LNCaP clone FGC (cell line): ENCODE data around the gene ERFE.

Experiments used
- DNase-seq: peaks from one replicate; pipeline ENCODE4 v3.0.0-alpha.2; 2011; ENCODE audit warnings: low read depth
- H3K4me3 ChIP-seq: 2 replicates; pipeline ENCODE4 v1.5.1; 2011; ENCODE audit warnings: mild to moderate bottlenecking, low read depth, low read length, control low read depth
- TF ChIP-seq, protein P1 (sequence below): IDR thresholded peaks from 2 replicates; pipeline ENCODE4 v1.5.1; 2012; ENCODE audit warnings: mild to moderate bottlenecking; ENCODE audit not compliant: control insufficient read depth, insufficient read depth; ENCODE audit errors: extremely low read depth

The ERFE gene

DNA sequence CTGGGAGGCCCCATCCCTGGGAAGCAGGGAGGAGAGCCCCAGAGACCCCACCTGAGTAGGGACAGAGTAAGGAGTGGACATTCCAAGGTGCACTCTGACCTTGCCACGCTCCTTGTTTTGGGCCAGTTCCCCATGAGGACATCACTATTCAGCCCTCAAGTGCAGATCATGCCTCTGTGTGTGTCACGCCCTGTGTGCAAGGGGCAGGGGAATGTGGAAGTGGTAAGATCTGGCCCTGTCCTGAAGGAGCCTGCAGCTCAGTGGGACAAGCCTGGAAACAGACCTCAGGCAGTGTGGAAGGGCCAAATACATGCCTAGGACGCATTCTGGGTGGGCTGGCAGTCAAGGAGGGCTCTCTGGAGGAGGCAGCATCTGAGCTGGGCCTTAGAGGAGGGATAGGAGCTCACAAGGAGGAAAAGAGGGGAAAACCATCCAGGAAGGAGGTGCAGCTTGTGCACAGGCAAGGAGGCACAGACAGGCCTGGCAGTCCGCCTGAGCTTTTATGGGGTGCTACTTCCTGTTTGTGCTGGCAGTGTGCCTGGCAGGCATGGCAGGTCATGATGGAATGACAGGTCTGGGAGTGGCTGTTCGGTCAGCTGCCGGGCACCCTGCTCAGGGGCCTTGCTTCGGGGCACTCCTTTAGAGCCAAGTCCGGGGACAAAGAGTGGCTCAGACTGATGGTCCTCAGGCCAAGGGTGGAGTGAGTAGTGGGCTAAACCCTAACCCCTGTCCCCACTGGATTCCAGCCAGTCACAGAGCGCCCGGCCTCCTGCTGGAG lies 17.0 kb upstream of the ERFE start:
- peak; percentile 78 for DNase-seq

DNA sequence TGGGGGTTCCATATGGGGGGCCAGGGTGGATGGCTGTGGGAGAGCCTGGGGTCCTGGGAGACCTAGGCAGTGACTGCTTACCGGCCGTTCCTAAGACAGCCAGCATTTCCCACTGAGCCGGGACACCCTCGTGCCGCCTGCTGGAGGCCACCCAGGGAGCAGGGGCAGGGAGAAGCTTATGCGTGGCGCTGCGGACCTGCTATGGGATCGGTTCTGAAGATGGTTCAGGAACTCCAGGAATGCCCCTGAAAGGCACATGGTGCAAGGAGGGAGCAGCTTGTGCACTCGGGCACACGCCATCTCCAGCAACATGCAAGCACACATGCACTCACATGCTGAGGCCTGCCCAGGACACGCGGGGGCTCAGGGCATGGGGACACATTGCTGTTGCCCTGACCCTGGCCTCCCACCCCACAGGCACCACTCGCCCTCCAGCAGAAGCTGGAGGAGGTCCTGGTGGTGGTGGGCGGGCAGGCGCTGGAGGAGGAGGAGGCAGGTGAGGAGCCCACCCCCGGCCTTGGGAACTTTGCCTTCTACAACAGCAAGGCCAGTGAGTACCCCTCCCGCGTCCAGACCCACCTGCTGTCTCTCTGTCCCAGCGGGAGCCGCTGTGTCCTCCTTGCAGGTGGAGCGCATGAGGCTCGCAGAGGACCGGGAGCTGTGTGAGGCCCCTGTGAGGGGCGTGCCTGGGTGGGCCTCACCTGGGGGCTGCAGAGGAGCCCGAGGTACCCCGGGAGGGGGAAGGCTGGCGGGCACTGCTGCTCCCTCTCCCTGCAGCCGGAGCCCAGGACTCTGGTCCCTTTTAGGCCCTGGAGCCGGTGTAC lies 16.2 kb upstream of the ERFE start:
- DNase-seq, result no peak
- no peak overlapping the region for H3K4me3 ChIP-seq
- TF ChIP-seq, protein P1, sequence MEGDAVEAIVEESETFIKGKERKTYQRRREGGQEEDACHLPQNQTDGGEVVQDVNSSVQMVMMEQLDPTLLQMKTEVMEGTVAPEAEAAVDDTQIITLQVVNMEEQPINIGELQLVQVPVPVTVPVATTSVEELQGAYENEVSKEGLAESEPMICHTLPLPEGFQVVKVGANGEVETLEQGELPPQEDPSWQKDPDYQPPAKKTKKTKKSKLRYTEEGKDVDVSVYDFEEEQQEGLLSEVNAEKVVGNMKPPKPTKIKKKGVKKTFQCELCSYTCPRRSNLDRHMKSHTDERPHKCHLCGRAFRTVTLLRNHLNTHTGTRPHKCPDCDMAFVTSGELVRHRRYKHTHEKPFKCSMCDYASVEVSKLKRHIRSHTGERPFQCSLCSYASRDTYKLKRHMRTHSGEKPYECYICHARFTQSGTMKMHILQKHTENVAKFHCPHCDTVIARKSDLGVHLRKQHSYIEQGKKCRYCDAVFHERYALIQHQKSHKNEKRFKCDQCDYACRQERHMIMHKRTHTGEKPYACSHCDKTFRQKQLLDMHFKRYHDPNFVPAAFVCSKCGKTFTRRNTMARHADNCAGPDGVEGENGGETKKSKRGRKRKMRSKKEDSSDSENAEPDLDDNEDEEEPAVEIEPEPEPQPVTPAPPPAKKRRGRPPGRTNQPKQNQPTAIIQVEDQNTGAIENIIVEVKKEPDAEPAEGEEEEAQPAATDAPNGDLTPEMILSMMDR, result no peak

More for the DNA sequence above, 17.0 kb upstream of the ERFE start:
- TF ChIP-seq, protein P1, result no peak
- no peak overlapping the region for H3K4me3 ChIP-seq

GRCh38 chr2:238143239-238143951 lies 15.4 kb upstream of the ERFE start:
- no peak overlapping the region for H3K4me3 ChIP-seq
- TF ChIP-seq, protein P1, result no peak
- DNase-seq, result no peak

- H3K4me3 ChIP-seq, result no peak overlapping the region
- no peak for DNase-seq
- TF ChIP-seq, protein P1, result no peak
These were observed 14.5 kb upstream of the ERFE start for GRCh38 chr2:238144262-238144661.

DNA sequence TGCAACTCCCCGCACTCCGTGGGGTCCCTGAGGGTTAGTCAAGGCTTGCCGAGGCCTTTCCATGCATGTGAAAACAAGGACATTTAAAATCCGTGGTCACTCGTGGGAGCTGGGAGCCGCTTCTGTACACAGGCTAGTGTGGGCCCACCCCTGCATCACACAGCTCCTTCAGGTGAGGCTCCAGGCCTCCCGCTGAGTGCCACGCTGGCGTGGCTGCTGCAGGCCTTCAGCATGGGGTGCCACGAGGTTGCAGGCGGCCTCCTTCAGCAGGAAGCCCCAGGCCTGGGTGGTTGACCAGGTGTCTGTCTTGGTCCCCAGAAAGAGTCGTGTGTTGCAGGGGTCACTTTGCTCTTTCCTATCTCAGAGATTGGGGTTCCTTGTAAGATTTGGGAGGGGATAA lies 13.7 kb upstream of the ERFE start:
- no peak for DNase-seq
- H3K4me3 ChIP-seq, result no peak overlapping the region
- TF ChIP-seq, protein P1, result no peak

GRCh38 chr2:238145851-238146250 lies 12.9 kb upstream of the ERFE start:
- TF ChIP-seq, protein P1, result no peak
- no peak overlapping the region for H3K4me3 ChIP-seq
- no peak for DNase-seq
